PC-3 (cell line): ENCODE data around the gene VPS52. TPM values are rescaled to one million over a fixed set of nuclear protein-coding genes. Genes with fewer than 3 reads are reported as not detected.
"Not testable (repeated sequence)": the region's sequence is repeated elsewhere in the genome, so short reads cannot be mapped to it uniquely, and the experiment has no call there.

Experiments
- ATAC-seq: fragments of 200-7000 bp; cut with Tn5 transposase; 2 replicates; pipeline ENCODE4 v1.9.1; 2020; ENCODE audit warnings: mild to moderate bottlenecking, moderate library complexity
- BruUV-seq: library from RNA; stranded (reverse); fragments of 400-500 nt; replicated peaks from 2 replicates; lab custom pipeline; 2021; lab: Mats Ljungman, UMichigan
- CTCF ChIA-PET: fragments of 300-600 bp; sonication (Branson Sonifier 250); formaldehyde crosslinking; loops from one replicate; lab custom pipeline; 2022; ENCODE audit warnings: antibody characterized with exemption; lab: Charles Lee
- POLR2A ChIA-PET: fragments of 300-600 bp; sonication (Branson Sonifier 250); formaldehyde crosslinking; loops from one replicate; lab custom pipeline; 2022; ENCODE audit warnings: antibody characterized with exemption; ENCODE audit not compliant: unreplicated experiment; lab: Charles Lee
- DNase-seq: peaks from one replicate; pipeline ENCODE4 v3.0.0-alpha.2; 2015
- H2AFZ ChIP-seq: fragments of 300-600 bp; sonication (generic); 2 replicates; pipeline ENCODE4 v1.6.0; 2016; ENCODE audit warnings: antibody characterized with exemption, low read length
- H3F3A ChIP-seq: fragments of 300-600 bp; sonication (generic); one replicate; pipeline ENCODE4 v1.6.0; 2017; ENCODE audit warnings: antibody characterized with exemption, low read length, control low read depth, mild to moderate bottlenecking; ENCODE audit not compliant: unreplicated experiment
- H3K27ac ChIP-seq: fragments of 300-600 bp; sonication (generic); 2 replicates; pipeline ENCODE4 v1.5.1; 2016; ENCODE audit warnings: mild to moderate bottlenecking, low read length
- H3K27me3 ChIP-seq: fragments of 300-600 bp; sonication (generic); 2 replicates; pipeline ENCODE4 v1.6.1; 2016; ENCODE audit warnings: low read length, mixed read lengths
- H3K36me3 ChIP-seq: fragments of 300-600 bp; sonication (generic); 2 replicates; pipeline ENCODE4 v1.6.1; 2016; ENCODE audit warnings: low read depth, mixed run types, low read length, mixed read lengths
- H3K4me1 ChIP-seq: fragments of 300-600 bp; sonication (generic); 2 replicates; pipeline ENCODE4 v1.5.1; 2016; ENCODE audit warnings: low read length; ENCODE audit not compliant: insufficient read depth
- H3K4me2 ChIP-seq: fragments of 300-600 bp; sonication (generic); 2 replicates; pipeline ENCODE4 v1.6.0; 2016; ENCODE audit warnings: low read length
- H3K4me3 ChIP-seq: fragments of 300-600 bp; sonication (generic); 2 replicates; pipeline ENCODE4 v1.5.1; 2016; ENCODE audit warnings: mild to moderate bottlenecking, low read length, mixed read lengths
- H3K79me2 ChIP-seq: fragments of 300-600 bp; sonication (generic); 2 replicates; pipeline ENCODE4 v1.6.1; 2017; ENCODE audit warnings: low read length, mixed read lengths
- H3K9ac ChIP-seq: fragments of 300-600 bp; sonication (generic); 2 replicates; pipeline ENCODE4 v1.6.0; 2016; ENCODE audit warnings: mild to moderate bottlenecking, low read length
- H3K9me2 ChIP-seq: fragments of 300-600 bp; sonication (generic); replicated peaks from 2 replicates; pipeline ENCODE4 v1.6.1; 2016; ENCODE audit warnings: mixed run types, low read length, mixed read lengths
- H3K9me3 ChIP-seq: fragments of 300-600 bp; sonication (generic); 2 replicates; pipeline ENCODE4 v1.6.1; 2016; ENCODE audit warnings: low read length, mixed read lengths
- H4K20me1 ChIP-seq: fragments of 300-600 bp; sonication (generic); 2 replicates; pipeline ENCODE4 v1.6.1; 2016; ENCODE audit warnings: low read length, mixed read lengths
- EZH2 ChIP-seq: fragments of 300-600 bp; sonication (generic); IDR thresholded peaks from one replicate; pipeline ENCODE4 v1.6.1; 2017; ENCODE audit warnings: antibody characterized with exemption, mild to moderate bottlenecking, low read length; ENCODE audit not compliant: unreplicated experiment
- EZH2phosphoT487 ChIP-seq: fragments of 300-600 bp; sonication (generic); IDR thresholded peaks from 2 replicates; pipeline ENCODE4 v1.6.1; 2018; ENCODE audit warnings: mild to moderate bottlenecking, antibody characterized with exemption, low read length, borderline replicate concordance
- intact Hi-C: fragments of 100-400 bp; cut with micrococcal nuclease; formaldehyde crosslinking; loops from 2 replicates; pipeline ENCODE4 v1.9.0; 2023
- total RNA-seq: library from RNA; depleted of rRNA; stranded (reverse); fragments of >200 nt; gene quantifications from 2 replicates; pipeline ENCODE4 v1.2.3, GENCODE V29; 2014
- TF ChIP-seq, protein P1 (sequence below): fragments of 300-600 bp; sonication (generic); conservative IDR thresholded peaks from 2 replicates; pipeline ENCODE4 v1.5.1; 2017; ENCODE audit warnings: antibody characterized with exemption, low read depth, mild to moderate bottlenecking, low read length

The VPS52 gene
- total RNA-seq, 1 experiment from 2014 or later, result 33.7 TPM

DNA sequence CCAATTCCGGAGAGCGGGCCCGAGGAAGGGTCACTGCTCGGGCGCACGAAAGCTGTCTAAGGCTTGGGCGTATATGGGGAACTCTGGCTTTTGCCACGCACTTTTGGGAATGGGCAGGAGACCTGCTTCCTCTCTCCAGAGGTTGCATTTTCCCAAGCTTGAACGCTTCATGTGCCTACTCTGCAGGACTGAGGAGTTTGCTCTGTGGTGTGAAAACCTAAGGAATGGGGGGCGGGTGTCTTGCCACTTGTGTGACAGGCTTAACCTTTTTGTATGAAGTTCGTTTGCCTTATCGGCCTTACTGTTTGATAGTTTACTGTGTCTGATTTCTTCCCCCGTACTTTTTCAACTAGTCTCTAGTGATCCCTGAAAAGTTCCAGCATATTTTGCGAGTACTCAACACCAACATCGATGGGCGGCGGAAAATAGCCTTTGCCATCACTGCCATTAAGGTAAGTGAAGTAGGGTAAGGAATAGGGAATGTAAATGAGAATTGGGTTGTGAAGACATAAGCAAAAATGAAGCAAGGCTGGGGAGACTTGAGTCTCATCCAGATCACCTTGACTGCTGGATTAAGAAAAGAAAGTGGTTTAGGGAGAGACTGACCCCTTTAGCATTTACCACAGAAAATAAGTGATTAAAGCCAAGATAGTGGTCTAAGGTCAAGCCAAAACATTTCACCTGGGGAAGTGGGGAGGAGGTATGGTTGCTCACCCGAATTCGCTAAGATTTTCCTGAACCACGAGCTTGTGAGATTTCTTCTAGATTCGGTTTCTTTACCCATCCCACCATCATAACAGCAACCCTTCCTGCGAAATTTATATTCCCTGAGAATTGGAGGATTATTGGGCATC, 826 bp upstream of the VPS52 start:
- Histone ChIP-seq H3K4me3 (peak overlapping the region; percentile 87), H3K4me2 (peak overlapping the region; percentile 98), H3K9me3 (no peaks in the 10 kb centered on the region), H4K20me1 (peaks cover 38% of the 10 kb centered on the region), H3K79me2 (peaks cover 59% of the 10 kb centered on the region), H3K9me2 (no peaks in the 10 kb centered on the region), H3K4me1 (peaks cover 45% of the 10 kb centered on the region), H3K27ac (peak overlapping the region; percentile 59), H3K27me3 (no peaks in the 10 kb centered on the region), H3K36me3 (peaks cover 47% of the 10 kb centered on the region), H3F3A (peaks cover 29% of the 10 kb centered on the region), H2AFZ (no peak overlapping the region), H3K9ac (peak overlapping the region; percentile 98)
- ATAC-seq, result peak; percentile 2; the same call in 1 of the 2 replicates
- ChIA-PET CTCF (no interaction called here), POLR2A (interaction anchor here (0.6 to 1.3 kb wide), 3 partner anchors 17 to 301 kb away, joined by 3 to 4 read pairs (median 3); partner anchors contain the start of genes PFDN6 and WDR46)
- intact Hi-C loops, result loop anchor here (10.0 kb wide), 1 partner anchor 68 kb away; the partner anchor contains the start of genes HSD17B8, RING1, RXRB and SLC39A7
- TSS peak; percentile 61 for BruUV-seq
- no peak for DNase-seq
- TF ChIP-seq, protein P1, sequence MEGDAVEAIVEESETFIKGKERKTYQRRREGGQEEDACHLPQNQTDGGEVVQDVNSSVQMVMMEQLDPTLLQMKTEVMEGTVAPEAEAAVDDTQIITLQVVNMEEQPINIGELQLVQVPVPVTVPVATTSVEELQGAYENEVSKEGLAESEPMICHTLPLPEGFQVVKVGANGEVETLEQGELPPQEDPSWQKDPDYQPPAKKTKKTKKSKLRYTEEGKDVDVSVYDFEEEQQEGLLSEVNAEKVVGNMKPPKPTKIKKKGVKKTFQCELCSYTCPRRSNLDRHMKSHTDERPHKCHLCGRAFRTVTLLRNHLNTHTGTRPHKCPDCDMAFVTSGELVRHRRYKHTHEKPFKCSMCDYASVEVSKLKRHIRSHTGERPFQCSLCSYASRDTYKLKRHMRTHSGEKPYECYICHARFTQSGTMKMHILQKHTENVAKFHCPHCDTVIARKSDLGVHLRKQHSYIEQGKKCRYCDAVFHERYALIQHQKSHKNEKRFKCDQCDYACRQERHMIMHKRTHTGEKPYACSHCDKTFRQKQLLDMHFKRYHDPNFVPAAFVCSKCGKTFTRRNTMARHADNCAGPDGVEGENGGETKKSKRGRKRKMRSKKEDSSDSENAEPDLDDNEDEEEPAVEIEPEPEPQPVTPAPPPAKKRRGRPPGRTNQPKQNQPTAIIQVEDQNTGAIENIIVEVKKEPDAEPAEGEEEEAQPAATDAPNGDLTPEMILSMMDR, result no peak
- no peak for TF ChIP-seq EZH2

DNA sequence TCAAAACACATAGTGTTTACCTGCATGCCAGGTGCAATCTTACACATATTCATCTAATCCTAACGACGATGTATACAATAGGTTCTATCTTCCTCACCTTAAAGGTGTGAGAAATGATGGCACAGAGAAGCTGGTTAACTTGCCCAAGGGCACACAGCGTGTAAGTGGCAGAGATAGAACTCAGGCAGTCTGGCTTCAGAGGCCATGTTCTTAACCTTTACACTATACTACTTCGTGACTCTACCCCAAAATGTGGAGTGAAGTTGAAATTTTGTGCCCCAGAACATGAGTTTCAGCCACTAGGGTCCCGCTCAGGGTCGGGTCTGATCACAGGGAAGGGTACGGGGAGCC, 584 bp downstream of the VPS52 start:
- Histone ChIP-seq H3K36me3 (peaks cover 53% of the 10 kb centered on the region), H3K27ac (peak overlapping the region; percentile 75), H3K4me3 (peak overlapping the region; percentile 87), H2AFZ (peak overlapping the region; percentile 85), H3K27me3 (no peaks in the 10 kb centered on the region), H3F3A (peaks cover 23% of the 10 kb centered on the region), H3K79me2 (peaks cover 59% of the 10 kb centered on the region), H4K20me1 (peaks cover 38% of the 10 kb centered on the region), H3K9ac (peak overlapping the region; percentile 98), H3K9me3 (no peaks in the 10 kb centered on the region), H3K4me2 (peak overlapping the region; percentile 76), H3K4me1 (peaks cover 34% of the 10 kb centered on the region), H3K9me2 (no peaks in the 10 kb centered on the region)
- BruUV-seq, result no TSS peak
- DNase-seq (peak; percentile 23), ATAC-seq (peak; percentile 11)
- ChIA-PET CTCF (no interaction called here), POLR2A (interaction anchor here (0.6 to 1.3 kb wide), 2 partner anchors 112 to 299 kb away, joined by 3 to 7 read pairs; no protein-coding TSS in a partner anchor)
- intact Hi-C loops, result loop anchor here (1.0 to 10.0 kb wide), 2 partner anchors 10 to 66 kb away; partner anchors contain the start of genes HSD17B8, RING1, RXRB and SLC39A7
- TF ChIP-seq EZH2 (no peak), EZH2phosphoT487 (no peak)
- TF ChIP-seq, protein P1, result no peak

DNA sequence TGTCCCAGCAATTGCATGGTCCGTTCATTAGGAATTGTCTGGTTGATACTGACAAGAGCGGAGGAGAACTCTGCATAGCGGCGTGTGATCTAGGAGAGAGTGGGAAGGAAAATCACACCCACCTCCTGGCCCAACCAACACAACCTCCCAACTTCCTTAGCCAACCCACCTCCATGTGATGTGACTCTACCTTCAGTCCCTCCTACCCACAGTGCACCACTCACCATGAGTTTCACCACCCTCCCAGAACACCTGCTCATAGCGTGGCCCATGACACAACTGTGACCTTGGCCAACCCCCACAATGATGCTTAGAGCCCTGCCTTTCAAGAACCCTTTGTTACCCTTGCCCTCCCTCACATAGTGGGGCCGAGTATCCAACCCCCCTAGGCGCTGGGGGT, 7.7 kb downstream of the VPS52 start:
- Histone ChIP-seq H3K36me3 (peaks cover 24% of the 10 kb centered on the region; the same call in 1 of the 2 replicates), H3K27me3 (no peaks in the 10 kb centered on the region), H3K27ac (no peak overlapping the region), H3K9ac (no peak overlapping the region), H4K20me1 (no peaks in the 10 kb centered on the region), H3F3A (peaks cover 13% of the 10 kb centered on the region), H3K4me2 (no peak overlapping the region), H3K9me2 (no peaks in the 10 kb centered on the region), H3K9me3 (no peaks in the 10 kb centered on the region), H3K79me2 (no peaks in the 10 kb centered on the region), H3K4me3 (no peak overlapping the region), H2AFZ (no peak overlapping the region), H3K4me1 (peaks cover 24% of the 10 kb centered on the region)
- DNase-seq (no peak), ATAC-seq (no peak)
- POLR2A ChIA-PET, result no interaction called here
- CTCF ChIA-PET, result no interaction called here
- intact Hi-C loops, result no loop called here
- BruUV-seq, result no TSS peak
- TF ChIP-seq EZH2 (no peak), EZH2phosphoT487 (no peak)
- TF ChIP-seq, protein P1, result no peak

DNA sequence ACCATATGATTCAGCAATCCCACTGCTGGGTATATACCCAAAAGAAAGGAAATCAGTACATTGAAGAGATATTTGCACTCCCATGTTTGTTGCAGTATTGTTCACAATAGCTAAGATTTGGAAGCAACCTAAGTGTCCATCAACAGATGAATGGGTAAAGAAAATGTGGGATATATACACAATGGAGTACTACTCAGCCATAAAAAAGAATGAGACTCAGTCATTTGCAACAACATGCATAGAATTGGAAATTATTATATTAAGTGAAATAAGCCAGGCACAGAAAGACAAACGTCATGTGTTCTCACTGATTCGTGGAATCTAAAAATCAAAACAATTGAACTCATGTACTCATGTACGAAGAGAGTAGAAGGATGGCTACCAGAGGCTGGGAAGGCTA, 9.2 kb downstream of the VPS52 start:
- H3K79me2 ChIP-seq, ATAC-seq, H3K27ac ChIP-seq, H4K20me1 ChIP-seq, CTCF ChIA-PET, H2AFZ ChIP-seq, DNase-seq, H3K9me2 ChIP-seq, H3K9me3 ChIP-seq, POLR2A ChIA-PET, H3K27me3 ChIP-seq, H3K4me2 ChIP-seq, H3K9ac ChIP-seq, BruUV-seq, intact Hi-C loops, H3K4me3 ChIP-seq: not testable (repeated sequence)
- peaks cover 31% of the 10 kb centered on the region for H3K4me1 ChIP-seq
- H3F3A ChIP-seq, result peaks cover 18% of the 10 kb centered on the region
- H3K36me3 ChIP-seq, result peaks cover 23% of the 10 kb centered on the region
